GM10266 (cell line): Measurements from ENCODE around the gene FBXW12.

Experiments
- DNase-seq: peaks from one replicate; pipeline ENCODE4 v3.0.0; 2012; ENCODE audit errors: extremely low spot score
- CTCF ChIP-seq: IDR thresholded peaks from 2 replicates; pipeline ENCODE4 v1.5.1; 2012; ENCODE audit warnings: mild to moderate bottlenecking, low read depth; ENCODE audit not compliant: control insufficient read depth, insufficient read depth; ENCODE audit errors: missing control alignments

The FBXW12 gene

GRCh38 chr3:48411041-48411588 is 39.1 kb downstream of the FBXW12 start:
- no peak for DNase-seq
- no peak for TF ChIP-seq CTCF

DNA sequence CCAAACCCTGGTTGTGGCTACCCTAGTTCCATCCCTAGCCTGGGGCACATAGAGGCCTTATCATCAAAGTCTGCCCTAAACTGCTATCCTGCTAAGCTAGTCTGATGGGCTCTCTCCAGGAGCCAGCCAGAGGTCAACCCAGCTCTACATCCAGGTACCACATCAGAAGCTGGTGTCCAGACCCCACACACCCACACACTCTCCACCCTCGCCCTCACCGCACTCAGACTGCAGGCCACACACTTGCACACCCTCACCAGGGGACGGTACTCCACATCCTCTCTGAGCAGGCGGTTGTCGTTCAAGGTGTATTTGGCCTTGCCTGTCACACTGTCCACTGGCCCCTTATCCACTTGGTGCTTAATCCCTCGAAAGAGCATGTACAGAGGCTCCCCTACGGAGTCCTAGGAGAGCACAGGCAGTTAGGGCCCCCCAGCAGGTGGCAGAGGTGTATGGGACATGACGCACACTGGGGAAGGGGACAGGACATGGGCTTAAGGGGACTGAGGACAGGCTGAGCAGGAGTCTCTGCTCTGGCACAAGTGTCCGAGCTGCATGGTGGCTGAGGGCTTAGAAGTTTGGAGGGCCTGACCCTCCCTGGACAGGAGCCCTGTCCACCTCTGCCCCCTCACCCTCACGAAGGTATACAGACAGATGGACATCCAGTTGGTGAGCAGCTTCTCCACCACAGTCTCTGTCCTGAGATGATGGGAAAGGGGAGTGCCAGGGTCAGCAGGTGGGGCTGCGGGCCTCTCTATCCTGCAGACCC is 39.8 kb downstream of the FBXW12 start:
- no peak for TF ChIP-seq CTCF
- DNase-seq = no peak

GRCh38 chr3:48412375-48413001 is 40.5 kb downstream of the FBXW12 start:
- TF ChIP-seq CTCF = no peak
- DNase-seq = no peak

- TF ChIP-seq CTCF = no peak
- no peak for DNase-seq
Measured at GRCh38 chr3:48413086-48413485, 41.1 kb downstream of the FBXW12 start.

DNA sequence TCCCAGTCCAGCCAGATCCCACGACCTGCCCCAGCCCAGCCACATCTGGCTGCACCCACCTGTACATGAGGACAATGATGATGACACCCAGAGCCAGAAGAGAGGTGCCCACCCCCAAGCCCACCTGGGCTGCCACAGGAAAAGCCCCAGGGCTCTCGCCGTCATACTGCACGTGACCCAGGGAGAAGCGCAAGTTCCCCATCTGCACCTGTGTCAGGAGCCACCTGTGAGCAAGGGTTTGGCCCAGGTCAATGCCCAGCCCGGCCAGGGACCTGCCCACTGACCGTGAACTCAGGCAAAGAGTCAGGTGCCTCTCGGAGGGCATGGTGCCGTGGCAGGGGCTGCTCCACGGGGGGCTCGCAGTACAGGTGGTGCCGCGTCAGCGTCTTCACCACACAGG is 41.6 kb downstream of the FBXW12 start:
- no peak for TF ChIP-seq CTCF
- DNase-seq = no peak

- DNase-seq = no peak
- TF ChIP-seq CTCF = no peak
Measured at GRCh38 chr3:48414376-48415250, 42.6 kb downstream of the FBXW12 start.
